Ovary (tissue), 3 donors: ENCODE data around the gene UROC1.

Experiments
- CTCF ChIP-seq, 3 donors: fragments of 450-650 bp in 2 of 3; fragments of 200-600 bp in 1 of 3; IDR thresholded peaks; one replicate each; pipeline versions ENCODE4 v1.5.1 to v1.8.0; 2016 to 2022; ENCODE audit warnings: antibody characterized with exemption in 3 of 3, mild to moderate bottlenecking in 1 of 3
- POLR2A ChIP-seq: fragments of 450-650 bp; IDR thresholded peaks from one replicate; pipeline ENCODE4 v1.6.1; 2017; ENCODE audit warnings: antibody characterized with exemption, mild to moderate bottlenecking, moderate library complexity
- donor health status: DM: no; HTN: no; CAD: no.

- no peak for TF ChIP-seq CTCF (IDR thresholded peaks at IDR 0.05)
- no peak for TF ChIP-seq POLR2A
These were observed 48.1 kb downstream of the UROC1 start for GRCh38 chr3:126469479-126469878.
